ENCODE measurements around the gene E2F2.
"Not testable (repeated sequence)": the region's sequence is repeated elsewhere in the genome, so short reads cannot be mapped to it uniquely, and the experiment has no call there.

The E2F2 gene

GRCh38 chr1:23528250-23528978, 2.6 kb downstream of the E2F2 start:
- in situ Hi-C loops (cut with MboI; ENCODE audit: low pct_unique_long_range_greater_than_20kb, low sequenced_read_pairs), result no loop called here
- DNase-seq, result peak; percentile 90

DNA sequence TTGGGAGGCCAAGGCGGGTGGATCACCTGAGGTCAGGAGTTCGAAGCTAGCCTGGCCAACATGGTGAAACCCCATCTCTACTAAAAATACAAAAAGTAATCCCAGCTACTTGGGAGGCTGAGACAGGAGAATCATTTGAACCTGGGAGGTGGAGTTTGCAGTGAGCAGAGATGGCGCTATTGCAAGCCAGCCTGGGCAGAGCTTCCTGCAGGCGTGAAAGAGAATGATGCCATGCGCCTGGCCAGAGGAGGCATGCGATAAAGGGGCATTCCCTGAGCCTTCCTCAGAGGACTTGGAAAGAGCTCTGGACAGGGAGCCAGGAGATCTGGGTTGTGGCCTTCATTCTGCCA, 3.2 kb downstream of the E2F2 start:
- no peak for DNase-seq
- in situ Hi-C loops (cut with MboI; ENCODE audit: low pct_unique_long_range_greater_than_20kb, low sequenced_read_pairs), result no loop called here

- no peak for DNase-seq
- in situ Hi-C loops (cut with MboI; ENCODE audit: low pct_unique_long_range_greater_than_20kb, low sequenced_read_pairs), result no loop called here
These were observed 3.7 kb downstream of the E2F2 start for GRCh38 chr1:23527366-23527765.

- DNase-seq, result no peak
- in situ Hi-C loops (cut with MboI; ENCODE audit: low pct_unique_long_range_greater_than_20kb, low sequenced_read_pairs), result no loop called here
These were observed 4.5 kb downstream of the E2F2 start for GRCh38 chr1:23526329-23527041.

DNA sequence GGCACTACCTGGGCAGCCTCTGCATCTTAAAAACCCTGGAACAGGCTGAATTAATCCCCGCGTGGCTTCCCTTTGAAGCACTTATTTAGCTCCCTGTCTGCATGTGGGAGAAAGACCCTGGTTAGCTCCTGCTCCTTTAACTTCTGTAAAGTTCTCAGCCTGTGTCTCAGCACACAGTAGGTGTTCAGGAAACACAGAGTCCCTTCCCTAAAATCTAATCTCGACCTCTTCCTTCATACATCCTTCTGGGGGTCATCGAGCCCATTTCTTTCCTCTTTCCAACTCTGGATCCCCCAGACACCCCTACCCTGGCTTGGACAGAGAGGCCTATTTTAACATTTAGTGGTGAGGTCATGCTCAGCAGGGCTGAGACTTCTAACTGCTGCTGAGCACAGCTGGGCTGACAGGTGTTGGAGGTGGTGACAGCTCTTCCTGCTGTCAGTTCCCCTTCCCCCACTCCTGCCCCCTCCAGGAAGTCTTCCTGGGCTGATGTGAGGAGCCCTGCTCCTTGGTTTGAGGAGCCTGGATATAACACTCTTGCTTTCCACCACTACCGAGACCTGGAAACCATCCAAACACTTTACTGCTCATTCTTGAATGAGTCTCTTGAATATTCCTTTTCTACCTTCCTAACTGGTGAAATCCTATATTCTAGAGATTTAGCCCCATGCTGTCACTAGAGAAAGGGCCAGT, 5.3 kb downstream of the E2F2 start:
- no peak for DNase-seq
- in situ Hi-C loops (cut with MboI; ENCODE audit: low pct_unique_long_range_greater_than_20kb, low sequenced_read_pairs), result no loop called here

GRCh38 chr1:23524716-23525401, 6.2 kb downstream of the E2F2 start:
- peak; percentile 67 for DNase-seq
- in situ Hi-C loops (cut with MboI; ENCODE audit: low pct_unique_long_range_greater_than_20kb, low sequenced_read_pairs), result no loop called here

DNA sequence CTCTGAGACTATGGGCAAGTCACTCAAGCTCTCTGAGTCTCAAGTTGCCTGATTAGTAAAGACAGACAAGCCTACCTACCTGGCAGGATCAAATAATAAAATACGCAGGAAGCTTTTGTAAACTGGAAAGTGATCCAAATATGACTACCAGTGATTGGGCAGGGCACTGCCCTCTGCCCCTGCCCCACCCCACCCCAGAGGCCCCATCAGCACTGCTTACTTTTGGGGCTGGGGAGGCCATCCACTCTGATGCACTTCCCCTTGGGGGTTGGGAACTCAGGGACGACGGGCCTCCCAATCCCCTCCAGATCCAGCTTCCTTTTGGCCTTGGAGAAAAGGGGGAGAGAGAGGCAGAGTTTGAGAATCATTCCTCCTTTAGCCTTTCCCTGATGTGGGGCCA, 6.9 kb downstream of the E2F2 start:
- DNase-seq, result no peak
- in situ Hi-C loops (cut with MboI; ENCODE audit: low pct_unique_long_range_greater_than_20kb, low sequenced_read_pairs), result no loop called here

- in situ Hi-C loops (cut with MboI; ENCODE audit: low pct_unique_long_range_greater_than_20kb, low sequenced_read_pairs), result no loop called here
- DNase-seq, result no peak
These were observed 8.6 kb downstream of the E2F2 start for GRCh38 chr1:23522244-23522982.

GRCh38 chr1:23521588-23521987, 9.4 kb downstream of the E2F2 start:
- no peak for DNase-seq
- in situ Hi-C loops (cut with MboI; ENCODE audit: low pct_unique_long_range_greater_than_20kb, low sequenced_read_pairs), result no loop called here

DNA sequence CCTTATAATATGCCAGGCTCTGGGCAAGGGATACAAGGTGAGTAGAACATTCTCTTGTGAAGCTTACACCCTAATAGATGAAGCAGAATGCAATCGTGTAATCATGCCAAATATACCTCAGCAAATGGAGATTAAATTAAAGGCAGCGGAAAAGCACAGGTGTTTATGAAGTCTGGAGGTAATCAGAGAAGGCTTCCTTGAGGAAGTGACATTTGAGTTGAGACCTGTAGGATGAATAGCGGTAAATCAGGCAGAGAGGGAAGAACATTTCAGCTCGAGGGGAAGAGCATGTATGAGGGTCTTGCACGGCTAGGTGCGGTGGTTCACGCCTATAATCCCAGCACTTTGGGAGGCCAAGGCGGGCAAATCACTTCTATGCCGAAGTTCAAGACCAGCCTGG, 13.5 kb downstream of the E2F2 start:
- in situ Hi-C loops (cut with MboI; ENCODE audit: low pct_unique_long_range_greater_than_20kb, low sequenced_read_pairs), result no loop called here

GRCh38 chr1:23515905-23516304, 15.1 kb downstream of the E2F2 start:
- in situ Hi-C loops (cut with MboI; ENCODE audit: low pct_unique_long_range_greater_than_20kb, low sequenced_read_pairs), result no loop called here
- no peak for DNase-seq

More for the DNA sequence above, 13.5 kb downstream of the E2F2 start:
- no peak for DNase-seq

- DNase-seq, result no peak
- in situ Hi-C loops (cut with MboI; ENCODE audit: low pct_unique_long_range_greater_than_20kb, low sequenced_read_pairs), result no loop called here
These were observed 16.8 kb downstream of the E2F2 start for GRCh38 chr1:23514111-23514679.

DNA sequence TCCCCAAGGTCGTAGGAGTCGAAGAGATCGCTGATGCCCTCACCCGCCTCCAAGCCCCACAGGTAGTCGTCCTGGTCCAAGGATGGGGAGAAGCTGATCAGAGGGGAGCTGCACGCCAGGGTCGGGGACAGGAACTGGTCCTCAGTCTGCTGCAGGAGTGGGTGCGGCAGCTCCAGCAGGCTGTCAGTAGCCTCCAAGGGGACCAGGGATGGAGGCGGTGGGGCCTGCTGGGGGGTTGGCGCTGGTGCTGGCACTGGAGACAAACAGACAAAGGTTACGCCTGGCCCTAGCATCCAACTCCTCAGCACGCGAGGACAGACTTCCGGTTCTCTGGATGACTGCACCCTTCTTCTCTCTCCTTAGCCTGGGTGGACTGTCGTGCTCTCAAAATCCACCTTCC, 21.1 kb downstream of the E2F2 start:
- DNase-seq, result no peak
- in situ Hi-C loops (cut with MboI; ENCODE audit: low pct_unique_long_range_greater_than_20kb, low sequenced_read_pairs), result no loop called here

DNA sequence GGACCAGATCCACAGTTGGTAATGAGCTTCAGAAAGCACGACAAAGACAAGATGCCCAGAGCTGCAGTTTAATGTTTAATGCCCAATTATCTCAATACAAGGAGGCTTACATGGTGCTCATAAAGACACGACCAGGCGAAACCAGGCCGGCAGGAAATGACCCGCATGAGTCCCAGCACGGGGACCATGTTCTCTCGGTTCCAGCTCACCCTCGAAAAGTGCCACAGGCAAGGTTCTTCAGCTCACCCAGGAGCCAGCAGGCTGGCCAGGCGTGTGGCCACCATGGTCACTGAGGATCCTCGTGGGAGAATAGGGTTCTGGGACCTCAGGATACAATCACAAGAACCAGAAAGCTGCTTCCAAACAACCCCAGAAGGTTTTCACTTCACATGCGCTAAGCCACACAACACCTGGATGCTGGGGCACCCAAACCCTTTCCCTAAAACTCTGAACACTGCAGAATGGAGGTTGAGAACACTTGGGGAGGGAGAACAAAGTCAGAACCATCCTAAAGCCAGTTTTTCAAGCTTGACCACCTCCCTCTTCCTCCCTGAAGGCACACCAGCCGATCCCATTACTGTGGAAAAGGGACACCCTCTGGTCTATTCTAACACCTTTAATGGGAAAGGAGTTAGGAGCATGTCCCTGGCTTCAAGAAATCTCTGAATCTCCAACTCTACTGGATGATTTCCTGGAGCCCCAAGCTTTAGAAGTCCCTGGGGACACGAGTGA, 24.5 kb downstream of the E2F2 start:
- DNase-seq, result no peak
- in situ Hi-C loops (cut with MboI; ENCODE audit: low pct_unique_long_range_greater_than_20kb, low sequenced_read_pairs), result no loop called here

DNA sequence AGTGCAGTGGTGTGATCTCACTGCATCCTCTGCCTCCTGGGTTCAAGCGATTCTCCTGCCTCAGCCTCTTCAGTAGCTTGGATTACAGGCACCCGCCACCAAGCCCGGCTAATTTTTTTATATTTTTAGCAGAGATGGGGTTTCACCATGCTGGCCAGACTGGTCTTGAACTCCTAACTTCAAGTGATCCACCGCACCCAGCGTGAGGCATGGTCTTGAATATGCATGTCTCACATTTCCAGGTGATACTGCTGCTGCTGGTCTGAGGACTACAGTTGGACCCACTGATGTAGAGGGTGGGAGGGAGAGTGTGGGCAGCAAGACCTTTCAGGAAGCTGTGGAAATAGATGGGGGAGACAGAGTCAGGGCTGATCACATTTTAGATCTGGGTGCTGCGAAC, 25.2 kb downstream of the E2F2 start:
- in situ Hi-C loops (cut with MboI; ENCODE audit: low pct_unique_long_range_greater_than_20kb, low sequenced_read_pairs), result no loop called here
- DNase-seq, result no peak

- DNase-seq; in situ Hi-C loops (cut with MboI; ENCODE audit: low pct_unique_long_range_greater_than_20kb, low sequenced_read_pairs): not testable (repeated sequence)
These were observed 26.9 kb downstream of the E2F2 start for GRCh38 chr1:23504156-23504555.

- in situ Hi-C loops (cut with MboI; ENCODE audit: low pct_unique_long_range_greater_than_20kb, low sequenced_read_pairs), result no loop called here
- no peak for DNase-seq
These were observed 28.1 kb downstream of the E2F2 start for GRCh38 chr1:23502951-23503350.

GRCh38 chr1:23500466-23500865, 30.6 kb downstream of the E2F2 start:
- in situ Hi-C loops (cut with MboI; ENCODE audit: low pct_unique_long_range_greater_than_20kb, low sequenced_read_pairs), result no loop called here
- DNase-seq, result no peak

Data from KBM-7 (cell line).